ENCODE measurements around the gene PODN.

The PODN gene

DNA sequence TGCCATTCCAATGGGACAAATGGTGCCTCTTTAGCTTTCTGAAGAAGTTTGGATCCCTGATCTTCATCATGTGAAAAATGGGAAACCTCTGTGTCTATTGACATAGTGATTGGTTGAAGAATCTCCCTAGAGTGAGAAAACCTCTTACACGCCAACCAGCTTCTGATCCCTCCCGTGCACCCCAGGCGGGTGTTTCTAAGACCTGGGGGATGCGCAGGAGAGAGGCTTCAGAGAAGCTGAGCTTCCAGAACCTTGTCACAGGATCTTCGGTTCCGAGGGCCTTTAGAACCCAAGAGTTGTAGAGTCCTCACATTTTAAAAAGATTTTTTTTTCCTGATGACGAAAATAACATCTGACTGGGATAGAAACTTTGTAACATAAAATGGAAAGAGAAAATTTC, 11.3 kb downstream of the PODN start:
- Histone ChIP-seq H4K20me1 (no peaks in the 10 kb centered on the region), H3K27me3 (no peaks in the 10 kb centered on the region), H3K4me1 (no peaks in the 10 kb centered on the region), H3K36me3 (no peaks in the 10 kb centered on the region), H3K4me2 (no peak overlapping the region), H3K4me3 (no peak overlapping the region), H3K27ac (no peak overlapping the region), H3K9me3 (no peaks in the 10 kb centered on the region), H3K9ac (no peak overlapping the region)
- TF ChIP-seq Cebpa-rat (IDR thresholded peaks at IDR 0.05): no peak

- no peaks in the 10 kb centered on the region for H3K27me3 ChIP-seq
- TF ChIP-seq Cebpa-rat (IDR thresholded peaks at IDR 0.05): no peak
- H3K4me2 ChIP-seq: no peak overlapping the region
- H3K36me3 ChIP-seq: no peaks in the 10 kb centered on the region
- H3K4me1 ChIP-seq: no peaks in the 10 kb centered on the region
- H3K9ac ChIP-seq: no peak overlapping the region
- H4K20me1 ChIP-seq: no peaks in the 10 kb centered on the region
- no peak overlapping the region for H3K27ac ChIP-seq
- H3K9me3 ChIP-seq: no peaks in the 10 kb centered on the region
- H3K4me3 ChIP-seq: no peak overlapping the region
Observed at GRCh38 chr1:53073868-53074311, 11.9 kb downstream of the PODN start.

- Histone ChIP-seq H3K27ac (no peak overlapping the region), H4K20me1 (no peaks in the 10 kb centered on the region), H3K4me3 (no peak overlapping the region), H3K4me2 (no peak overlapping the region), H3K27me3 (no peaks in the 10 kb centered on the region), H3K9ac (no peak overlapping the region), H3K4me1 (no peaks in the 10 kb centered on the region), H3K36me3 (no peaks in the 10 kb centered on the region), H3K9me3 (no peaks in the 10 kb centered on the region)
- no peak for TF ChIP-seq Cebpa-rat (IDR thresholded peaks at IDR 0.05)
Observed at GRCh38 chr1:53074313-53075154, 12.5 kb downstream of the PODN start.

- Histone ChIP-seq H3K4me3 (no peak overlapping the region), H3K27ac (no peak overlapping the region), H3K4me2 (no peak overlapping the region), H3K27me3 (no peaks in the 10 kb centered on the region), H3K4me1 (no peaks in the 10 kb centered on the region), H3K9ac (no peak overlapping the region), H3K9me3 (no peaks in the 10 kb centered on the region), H4K20me1 (no peaks in the 10 kb centered on the region), H3K36me3 (no peaks in the 10 kb centered on the region)
- TF ChIP-seq Cebpa-rat (IDR thresholded peaks at IDR 0.05): no peak
Observed at GRCh38 chr1:53075206-53075605, 13.2 kb downstream of the PODN start.

DNA sequence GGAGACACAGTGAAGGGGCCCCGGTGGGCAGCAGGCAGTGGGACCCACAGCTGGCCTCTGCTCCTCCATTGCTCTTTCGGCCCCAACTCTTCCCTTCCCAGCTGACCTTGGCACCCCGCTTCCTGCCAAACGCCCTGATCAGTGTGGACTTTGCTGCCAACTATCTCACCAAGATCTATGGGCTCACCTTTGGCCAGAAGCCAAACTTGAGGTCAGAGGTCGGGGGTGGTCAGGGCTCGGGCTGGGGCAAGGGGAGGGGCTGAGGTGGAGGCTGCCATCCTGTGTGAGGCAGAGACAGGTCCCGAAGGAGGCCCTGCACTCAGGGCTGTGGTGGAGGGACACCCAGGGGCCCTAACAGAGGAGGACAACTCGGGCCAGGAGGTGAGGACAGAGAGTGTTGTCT, 13.7 kb downstream of the PODN start:
- H3K27me3 ChIP-seq: no peaks in the 10 kb centered on the region
- no peaks in the 10 kb centered on the region for H3K36me3 ChIP-seq
- no peak overlapping the region for H3K27ac ChIP-seq
- no peak overlapping the region for H3K9ac ChIP-seq
- no peak overlapping the region for H3K4me3 ChIP-seq
- no peaks in the 10 kb centered on the region for H3K9me3 ChIP-seq
- no peaks in the 10 kb centered on the region for H4K20me1 ChIP-seq
- H3K4me1 ChIP-seq: no peaks in the 10 kb centered on the region
- H3K4me2 ChIP-seq: no peak overlapping the region
- TF ChIP-seq Cebpa-rat (IDR thresholded peaks at IDR 0.05): no peak

DNA sequence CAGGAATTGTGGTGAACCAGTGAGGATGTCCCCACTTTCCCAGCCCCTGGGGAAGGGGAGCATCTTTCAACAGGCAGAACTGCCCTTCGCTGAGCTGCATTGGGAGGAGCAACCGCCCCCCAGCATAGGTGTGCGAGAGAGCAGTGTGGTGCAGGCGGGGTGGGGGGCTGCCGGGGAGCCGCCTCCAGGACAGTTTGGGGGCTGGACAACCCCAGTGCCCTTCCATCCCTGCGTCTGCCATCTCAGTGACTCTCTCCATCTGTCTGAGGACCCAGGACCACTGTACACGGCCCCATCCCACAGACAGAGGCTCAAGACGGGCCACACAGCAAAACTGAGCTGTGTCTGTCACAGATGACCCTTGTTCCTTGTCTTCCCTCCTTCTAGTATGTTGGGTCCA, 14.2 kb downstream of the PODN start:
- H3K27ac ChIP-seq: no peak overlapping the region
- H3K4me3 ChIP-seq: no peak overlapping the region
- no peaks in the 10 kb centered on the region for H3K9me3 ChIP-seq
- no peak overlapping the region for H3K9ac ChIP-seq
- no peaks in the 10 kb centered on the region for H3K36me3 ChIP-seq
- no peak for TF ChIP-seq Cebpa-rat (IDR thresholded peaks at IDR 0.05)
- no peak overlapping the region for H3K4me2 ChIP-seq
- H3K27me3 ChIP-seq: no peaks in the 10 kb centered on the region
- H3K4me1 ChIP-seq: no peaks in the 10 kb centered on the region
- no peaks in the 10 kb centered on the region for H4K20me1 ChIP-seq

GRCh38 chr1:53076721-53077598, 14.9 kb downstream of the PODN start:
- Histone ChIP-seq H3K4me2 (no peak overlapping the region), H3K36me3 (no peaks in the 10 kb centered on the region), H4K20me1 (no peaks in the 10 kb centered on the region), H3K4me1 (no peaks in the 10 kb centered on the region), H3K4me3 (no peak overlapping the region), H3K27me3 (no peaks in the 10 kb centered on the region), H3K9ac (no peak overlapping the region), H3K9me3 (no peaks in the 10 kb centered on the region), H3K27ac (no peak overlapping the region)
- no peak for TF ChIP-seq Cebpa-rat (IDR thresholded peaks at IDR 0.05)

DNA sequence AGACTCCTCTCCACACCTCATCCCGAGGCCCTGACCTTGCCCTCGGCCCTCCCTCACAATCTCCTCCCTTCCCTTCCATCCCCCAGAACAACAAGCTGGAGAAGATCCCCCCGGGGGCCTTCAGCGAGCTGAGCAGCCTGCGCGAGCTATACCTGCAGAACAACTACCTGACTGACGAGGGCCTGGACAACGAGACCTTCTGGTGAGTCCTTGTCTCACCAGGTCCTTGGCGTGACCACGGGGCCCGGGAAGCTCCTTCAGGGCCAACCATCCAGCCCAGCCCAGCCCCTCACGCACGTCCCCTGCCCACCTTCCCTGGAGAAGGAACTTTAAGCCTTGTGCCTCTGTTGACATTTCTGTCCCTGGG, 15.6 kb downstream of the PODN start:
- H3K4me3 ChIP-seq: no peak overlapping the region
- no peak overlapping the region for H3K27ac ChIP-seq
- H3K36me3 ChIP-seq: no peaks in the 10 kb centered on the region
- TF ChIP-seq Cebpa-rat (IDR thresholded peaks at IDR 0.05): no peak
- H3K9me3 ChIP-seq: no peaks in the 10 kb centered on the region
- H3K9ac ChIP-seq: no peak overlapping the region
- H3K4me2 ChIP-seq: no peak overlapping the region
- H3K4me1 ChIP-seq: no peaks in the 10 kb centered on the region
- H3K27me3 ChIP-seq: no peaks in the 10 kb centered on the region
- no peaks in the 10 kb centered on the region for H4K20me1 ChIP-seq

DNA sequence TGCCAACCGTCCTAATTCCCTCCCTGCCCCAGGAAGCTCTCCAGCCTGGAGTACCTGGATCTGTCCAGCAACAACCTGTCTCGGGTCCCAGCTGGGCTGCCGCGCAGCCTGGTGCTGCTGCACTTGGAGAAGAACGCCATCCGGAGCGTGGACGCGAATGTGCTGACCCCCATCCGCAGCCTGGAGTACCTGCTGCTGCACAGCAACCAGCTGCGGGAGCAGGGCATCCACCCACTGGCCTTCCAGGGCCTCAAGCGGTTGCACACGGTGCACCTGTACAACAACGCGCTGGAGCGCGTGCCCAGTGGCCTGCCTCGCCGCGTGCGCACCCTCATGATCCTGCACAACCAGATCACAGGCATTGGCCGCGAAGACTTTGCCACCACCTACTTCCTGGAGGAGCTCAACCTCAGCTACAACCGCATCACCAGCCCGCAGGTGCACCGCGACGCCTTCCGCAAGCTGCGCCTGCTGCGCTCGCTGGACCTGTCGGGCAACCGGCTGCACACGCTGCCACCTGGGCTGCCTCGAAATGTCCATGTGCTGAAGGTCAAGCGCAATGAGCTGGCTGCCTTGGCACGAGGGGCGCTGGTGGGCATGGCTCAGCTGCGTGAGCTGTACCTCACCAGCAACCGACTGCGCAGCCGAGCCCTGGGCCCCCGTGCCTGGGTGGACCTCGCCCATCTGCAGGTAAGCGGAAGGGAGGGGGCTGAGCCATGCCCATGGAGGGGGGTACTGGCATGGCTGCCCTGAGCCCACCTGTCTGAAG, 16.5 kb downstream of the PODN start:
- H3K4me1 ChIP-seq: peaks cover 9% of the 10 kb centered on the region
- H3K4me2 ChIP-seq: no peak overlapping the region
- no peaks in the 10 kb centered on the region for H4K20me1 ChIP-seq
- no peak overlapping the region for H3K27ac ChIP-seq
- H3K9me3 ChIP-seq: no peaks in the 10 kb centered on the region
- no peak overlapping the region for H3K9ac ChIP-seq
- H3K27me3 ChIP-seq: no peaks in the 10 kb centered on the region
- H3K36me3 ChIP-seq: no peaks in the 10 kb centered on the region
- H3K4me3 ChIP-seq: no peak overlapping the region
- TF ChIP-seq Cebpa-rat (IDR thresholded peaks at IDR 0.05): no peak

Data from BLaER1 (cell line).